Muscle of leg (tissue), 11 donors: ENCODE data around the gene CCDC73. TPM values are rescaled to one million over a fixed set of nuclear protein-coding genes. Genes with fewer than 3 reads are reported as not detected.

Experiments used
- DNase-seq: peaks from one replicate; pipeline ENCODE4 v3.0.0; 2013
- H3K27ac ChIP-seq: one replicate; pipeline ENCODE4 v1.5.1; 2013; ENCODE audit warnings: mild to moderate bottlenecking, low read length, control low read depth
- H3K27me3 ChIP-seq: one replicate; pipeline ENCODE4 v1.6.1; 2013; ENCODE audit warnings: low read length; ENCODE audit not compliant: control insufficient read depth, insufficient read depth
- H3K36me3 ChIP-seq: one replicate; pipeline ENCODE4 v1.6.1; 2013; ENCODE audit warnings: low read length; ENCODE audit not compliant: control insufficient read depth, insufficient read depth
- H3K4me1 ChIP-seq: one replicate; pipeline ENCODE4 v1.6.1; 2013; ENCODE audit warnings: low read length; ENCODE audit not compliant: control insufficient read depth, insufficient read depth
- H3K4me3 ChIP-seq: one replicate; pipeline ENCODE4 v1.5.1; 2013; ENCODE audit warnings: low read length, control low read depth
- H3K9me3 ChIP-seq: replicated peaks from 2 replicates; pipeline ENCODE4 v1.6.1; 2013; ENCODE audit warnings: low read depth, low read length; ENCODE audit not compliant: control insufficient read depth
- WGBS: methylation state at CpG from one replicate; pipeline ENCODE4 v1.1.5; 2013; ENCODE audit warnings: missing lambda C conversion rate; ENCODE audit not compliant: insufficient coverage; 5-methylcytosine and 5-hydroxymethylcytosine counted together
- polyA plus RNA-seq, 8 donors: library from polyadenylated mRNA; unstranded; fragments of 120-200 nt; gene quantifications; one replicate each; pipeline versions ENCODE4 v1.2.1 to v1.2.3, GENCODE V29; 2013; ENCODE audit warnings: inconsistent platforms in 1 of 8, low replicate concordance in 1 of 8; ENCODE audit not compliant: insufficient read length in 8 of 8, insufficient read depth in 1 of 8
- total RNA-seq: library from RNA; stranded (reverse); fragments of 120-200 nt; gene quantifications from one replicate; pipeline ENCODE4 v1.2.4, GENCODE V29; 2013

Gene CCDC73
- total and polyA plus RNA-seq, 9 donors = 0.02 to 0.42 (median 0.03) TPM; not detected in 5

- Histone ChIP-seq H3K4me1 (no peaks in the 10 kb centered on the region), H3K27ac (no peak overlapping the region), H3K4me3 (no peak overlapping the region), H3K9me3 (no peaks in the 10 kb centered on the region), H3K36me3 (no peaks in the 10 kb centered on the region), H3K27me3 (no peaks in the 10 kb centered on the region)
- WGBS = no CpG with 5 or more reads among the region's 2 CpGs
- DNase-seq = no peak
Observed at GRCh38 chr11:32659672-32660071, 134.8 kb downstream of the CCDC73 start.

GRCh38 chr11:32658639-32659406 lies 135.6 kb downstream of the CCDC73 start:
- no CpG with 5 or more reads among the region's 2 CpGs for WGBS
- no peak for DNase-seq
- Histone ChIP-seq H3K36me3 (no peaks in the 10 kb centered on the region), H3K4me1 (no peaks in the 10 kb centered on the region), H3K9me3 (no peaks in the 10 kb centered on the region), H3K4me3 (no peak overlapping the region), H3K27me3 (no peaks in the 10 kb centered on the region), H3K27ac (no peak overlapping the region)

- WGBS = no CpG with 5 or more reads among the region's 1 CpG
- H3K27me3 ChIP-seq = no peaks in the 10 kb centered on the region
- H3K4me3 ChIP-seq = no peak overlapping the region
Observed at GRCh38 chr11:32643526-32643925, 150.9 kb downstream of the CCDC73 start.

GRCh38 chr11:32641361-32641760 lies 153.1 kb downstream of the CCDC73 start:
- Histone ChIP-seq H3K36me3 (no peaks in the 10 kb centered on the region), H3K27ac (no peak overlapping the region), H3K4me3 (no peak overlapping the region), H3K27me3 (no peaks in the 10 kb centered on the region), H3K9me3 (no peaks in the 10 kb centered on the region), H3K4me1 (no peaks in the 10 kb centered on the region)
- no peak for DNase-seq

More at GRCh38 chr11:32643526-32643925, 150.9 kb downstream of the CCDC73 start:
- DNase-seq = no peak
- Histone ChIP-seq H3K27ac (no peak overlapping the region), H3K4me1 (no peaks in the 10 kb centered on the region), H3K9me3 (no peaks in the 10 kb centered on the region), H3K36me3 (no peaks in the 10 kb centered on the region)

GRCh38 chr11:32635819-32636218 lies 158.6 kb downstream of the CCDC73 start:
- no peak for DNase-seq
- WGBS = no CpG with 5 or more reads among the region's 2 CpGs
- no peak overlapping the region for H3K4me3 ChIP-seq
- no peaks in the 10 kb centered on the region for H3K9me3 ChIP-seq
- no peak overlapping the region for H3K27ac ChIP-seq
- no peaks in the 10 kb centered on the region for H3K36me3 ChIP-seq
- no peaks in the 10 kb centered on the region for H3K27me3 ChIP-seq
- no peaks in the 10 kb centered on the region for H3K4me1 ChIP-seq

- no peaks in the 10 kb centered on the region for H3K27me3 ChIP-seq
- DNase-seq = no peak
- no peaks in the 10 kb centered on the region for H3K9me3 ChIP-seq
- H3K36me3 ChIP-seq = no peaks in the 10 kb centered on the region
- H3K27ac ChIP-seq = no peak overlapping the region
- H3K4me1 ChIP-seq = no peaks in the 10 kb centered on the region
- H3K4me3 ChIP-seq = no peak overlapping the region
Observed at GRCh38 chr11:32630844-32631243, 163.6 kb downstream of the CCDC73 start.

GRCh38 chr11:32616903-32617302 lies 177.6 kb downstream of the CCDC73 start:
- H3K27ac ChIP-seq = no peak overlapping the region
- H3K4me3 ChIP-seq = no peak overlapping the region
- no peaks in the 10 kb centered on the region for H3K4me1 ChIP-seq
- H3K9me3 ChIP-seq = no peaks in the 10 kb centered on the region
- DNase-seq = no peak
- WGBS = 83% methylated on average over 4 of the region's 4 CpGs
- no peaks in the 10 kb centered on the region for H3K36me3 ChIP-seq
- H3K27me3 ChIP-seq = no peaks in the 10 kb centered on the region

GRCh38 chr11:32615422-32615821 lies 179.0 kb downstream of the CCDC73 start:
- Histone ChIP-seq H3K27ac (no peak overlapping the region), H3K9me3 (no peaks in the 10 kb centered on the region), H3K4me3 (no peak overlapping the region), H3K36me3 (no peaks in the 10 kb centered on the region), H3K27me3 (no peaks in the 10 kb centered on the region), H3K4me1 (no peaks in the 10 kb centered on the region)
- DNase-seq = peak; percentile 5

GRCh38 chr11:32613500-32614151 lies 180.8 kb downstream of the CCDC73 start:
- H3K36me3 ChIP-seq = no peaks in the 10 kb centered on the region
- no peaks in the 10 kb centered on the region for H3K9me3 ChIP-seq
- DNase-seq = no peak
- H3K4me3 ChIP-seq = no peak overlapping the region
- H3K27me3 ChIP-seq = no peaks in the 10 kb centered on the region
- no CpG with 5 or more reads among the region's 4 CpGs for WGBS
- H3K4me1 ChIP-seq = no peaks in the 10 kb centered on the region
- no peak overlapping the region for H3K27ac ChIP-seq

GRCh38 chr11:32610797-32611352 lies 183.6 kb downstream of the CCDC73 start:
- Histone ChIP-seq H3K4me1 (no peaks in the 10 kb centered on the region), H3K27me3 (no peaks in the 10 kb centered on the region), H3K36me3 (no peaks in the 10 kb centered on the region), H3K9me3 (peaks cover 4% of the 10 kb centered on the region), H3K27ac (no peak overlapping the region), H3K4me3 (no peak overlapping the region)
- DNase-seq = no peak
- no CpG with 5 or more reads among the region's 3 CpGs for WGBS
